WERI-Rb-1 (cell line): ENCODE results near the gene DNAI2.
A peak's percentile ranks its signal among the peaks of the same experiment; 100 is the strongest.

Source experiments
- DNase-seq: peaks from one replicate; pipeline ENCODE4 v3.0.0-alpha.2; 2020
- H3K27ac ChIP-seq: fragments of 250-450 bp; sonication (Bioruptor Pico); 2 replicates; pipeline ENCODE4 v1.5.1; 2020; ENCODE audit warnings: mild to moderate bottlenecking, moderate library complexity
- H3K27me3 ChIP-seq: fragments of 250-450 bp; sonication (Bioruptor Pico); 2 replicates; pipeline ENCODE4 v1.5.1; 2021; ENCODE audit warnings: mild to moderate bottlenecking, low read depth, moderate library complexity; ENCODE audit not compliant: insufficient read depth, severe bottlenecking
- H3K36me3 ChIP-seq: fragments of 250-450 bp; sonication (Bioruptor Pico); 2 replicates; pipeline ENCODE4 v1.5.1; 2020; ENCODE audit warnings: mild to moderate bottlenecking, moderate library complexity
- H3K4me3 ChIP-seq: 2 replicates; pipeline ENCODE4 v1.5.1; 2011; ENCODE audit warnings: low read depth, mild to moderate bottlenecking, control low read depth, low read length
- H3K9me3 ChIP-seq: fragments of 250-450 bp; sonication (Bioruptor Pico); 2 replicates; pipeline ENCODE4 v1.5.1; 2021; ENCODE audit warnings: mild to moderate bottlenecking, moderate library complexity; ENCODE audit not compliant: severe bottlenecking
- CTCF ChIP-seq: IDR thresholded peaks from 2 replicates; pipeline ENCODE4 v1.5.1; 2011; ENCODE audit warnings: low read depth, mild to moderate bottlenecking, control low read depth, inconsistent platforms, low read length

Gene DNAI2

GRCh38 chr17:74305865-74306654 lies 32.0 kb downstream of the DNAI2 start:
- Histone ChIP-seq H3K4me3 (no peak overlapping the region), H3K27ac (peak overlapping the region; percentile 73), H3K27me3 (no peaks in the 10 kb centered on the region), H3K36me3 (no peaks in the 10 kb centered on the region), H3K9me3 (peaks cover 2% of the 10 kb centered on the region)
- DNase-seq: peak; percentile 74
- TF ChIP-seq CTCF: peak; percentile 65

- peak overlapping the region; percentile 12 for H3K27ac ChIP-seq
- no peaks in the 10 kb centered on the region for H3K27me3 ChIP-seq
- no peak for DNase-seq
- no peak overlapping the region for H3K4me3 ChIP-seq
- peaks cover 11% of the 10 kb centered on the region for H3K9me3 ChIP-seq
- no peaks in the 10 kb centered on the region for H3K36me3 ChIP-seq
- no peak for TF ChIP-seq CTCF
These were observed 34.1 kb downstream of the DNAI2 start for GRCh38 chr17:74307984-74308773.

GRCh38 chr17:74309902-74310301 lies 35.9 kb downstream of the DNAI2 start:
- peaks cover 11% of the 10 kb centered on the region for H3K9me3 ChIP-seq
- H3K36me3 ChIP-seq: no peaks in the 10 kb centered on the region
- no peaks in the 10 kb centered on the region for H3K27me3 ChIP-seq
- no peak for TF ChIP-seq CTCF
- no peak for DNase-seq
- no peak overlapping the region for H3K4me3 ChIP-seq
- H3K27ac ChIP-seq: no peak overlapping the region; the same call in 1 of the 2 replicates

- no peak overlapping the region for H3K4me3 ChIP-seq
- DNase-seq: no peak
- no peaks in the 10 kb centered on the region for H3K36me3 ChIP-seq
- peaks cover 9% of the 10 kb centered on the region for H3K9me3 ChIP-seq
- H3K27me3 ChIP-seq: no peaks in the 10 kb centered on the region
- H3K27ac ChIP-seq: no peak overlapping the region
- TF ChIP-seq CTCF: no peak
These were observed 40.8 kb downstream of the DNAI2 start for GRCh38 chr17:74314877-74315276.

- DNase-seq: no peak
- peaks cover 9% of the 10 kb centered on the region for H3K9me3 ChIP-seq
- H3K27me3 ChIP-seq: no peaks in the 10 kb centered on the region
- no peak for TF ChIP-seq CTCF
- H3K4me3 ChIP-seq: no peak overlapping the region
- H3K27ac ChIP-seq: no peak overlapping the region; the same call in 1 of the 2 replicates
- H3K36me3 ChIP-seq: no peaks in the 10 kb centered on the region
These were observed 42.2 kb downstream of the DNAI2 start for GRCh38 chr17:74316220-74316619.
